ENCODE results near the gene GJC2. TPM values are rescaled to one million over a fixed set of nuclear protein-coding genes. Genes with fewer than 3 reads are reported as not detected.

Gene GJC2
- total and polyA plus RNA-seq, 4 donors, result 0.10 to 0.79 (median 0.25) TPM; not detected in 1

GRCh38 chr1:228176461-228177182 is 26.9 kb downstream of the GJC2 start:
- H3K27ac ChIP-seq (ENCODE audit: low read depth in 1 of 2, low read length in 2 of 2), result no peak overlapping the region
- H3K9ac ChIP-seq (ENCODE audit: low read depth in 1 of 2, low read length in 2 of 2), result no peak overlapping the region
- TF ChIP-seq CTCF (IDR thresholded peaks at IDR 0.05; ENCODE audit: low read depth, low read length, missing input control) (no peak), JUND (IDR thresholded peaks at IDR 0.05) (no peak)

GRCh38 chr1:228177183-228177475 is 27.4 kb downstream of the GJC2 start:
- H3K4me3 ChIP-seq (ENCODE audit: low read depth in 1 of 3, low read length in 3 of 3), result no peak overlapping the region
- H3K36me3 ChIP-seq (ENCODE audit: control insufficient read depth in 4 of 4, insufficient read depth in 3 of 4, low read depth in 1 of 4, low read length in 3 of 4), result peaks cover 0 to 7% (median 4%) of the 10 kb centered on the region in 4 donors
- no peak overlapping the region for H3K9ac ChIP-seq (ENCODE audit: low read depth in 1 of 2, low read length in 2 of 2)
- no peak for TF ChIP-seq HNF4G (IDR thresholded peaks at IDR 0.05)
- no peak for TF ChIP-seq SP1 (IDR thresholded peaks at IDR 0.05)
- TF ChIP-seq ZBTB33 (IDR thresholded peaks at IDR 0.05), result no peak
- TF ChIP-seq GABPA (IDR thresholded peaks at IDR 0.05 in 1 of 2, conservative IDR thresholded peaks at IDR 0.05 in 1 of 2), result no peak
- TF ChIP-seq HNF4A (conservative IDR thresholded peaks at IDR 0.05), result no peak
- no peak for TF ChIP-seq RAD21 (IDR thresholded peaks at IDR 0.05)
- TF ChIP-seq CTCF (IDR thresholded peaks at IDR 0.05; ENCODE audit: low read depth, low read length, missing input control), result no peak
- no peak for TF ChIP-seq REST (IDR thresholded peaks at IDR 0.05)
- no peak for TF ChIP-seq ATF3 (IDR thresholded peaks at IDR 0.05)
- no peak for TF ChIP-seq YY1 (IDR thresholded peaks at IDR 0.05)
- TF ChIP-seq TAF1 (conservative IDR thresholded peaks at IDR 0.05), result no peak
- no peak for TF ChIP-seq FOXA2 (IDR thresholded peaks at IDR 0.05)
- TF ChIP-seq NR2F2 (IDR thresholded peaks at IDR 0.05), result no peak
- no peak for TF ChIP-seq JUND (IDR thresholded peaks at IDR 0.05)
- TF ChIP-seq RXRA (IDR thresholded peaks at IDR 0.05), result no peak
- no peak for TF ChIP-seq MAX (IDR thresholded peaks at IDR 0.05)
- H3K4me1 ChIP-seq (ENCODE audit: control insufficient read depth in 4 of 4, insufficient read depth in 4 of 4, low read length in 3 of 4), result no peaks in the 10 kb centered on the region
- no peaks in the 10 kb centered on the region for H3K27me3 ChIP-seq (ENCODE audit: control insufficient read depth in 4 of 4, insufficient read depth in 4 of 4, low read length in 3 of 4)
- no peak for DNase-seq (ENCODE audit: low spot score)
- 95% methylated on average over 5 of the region's 5 CpGs for WGBS
- no peaks in the 10 kb centered on the region for H3K9me3 ChIP-seq (ENCODE audit: control insufficient read depth in 4 of 4, low read length in 3 of 4)
- no peak overlapping the region for H3K27ac ChIP-seq (ENCODE audit: low read depth in 1 of 2, low read length in 2 of 2)

More at GRCh38 chr1:228176461-228177182, 26.9 kb downstream of the GJC2 start:
- Histone ChIP-seq H3K36me3 (ENCODE audit: control insufficient read depth in 4 of 4, insufficient read depth in 3 of 4, low read depth in 1 of 4, low read length in 3 of 4) (peaks cover 0 to 7% (median 4%) of the 10 kb centered on the region in 4 donors), H3K4me3 (ENCODE audit: low read depth in 1 of 3, low read length in 3 of 3) (no peak overlapping the region), H3K9me3 (ENCODE audit: control insufficient read depth in 4 of 4, low read length in 3 of 4) (no peaks in the 10 kb centered on the region), H3K4me1 (ENCODE audit: control insufficient read depth in 4 of 4, insufficient read depth in 4 of 4, low read length in 3 of 4) (no peaks in the 10 kb centered on the region), H3K27me3 (ENCODE audit: control insufficient read depth in 4 of 4, insufficient read depth in 4 of 4, low read length in 3 of 4) (no peaks in the 10 kb centered on the region)
- no peak for DNase-seq (ENCODE audit: low spot score)
- WGBS, result 94% methylated on average over 19 of the region's 19 CpGs
